OCI-LY1 (cell line): ENCODE results near the gene EIF2B4.

Experiments
- EZH2 ChIP-seq: fragments of 200-600 bp; sonication (generic), shearing (Covaris generic); IDR thresholded peaks from 2 replicates; pipeline ENCODE4 v1.8.0; 2017; ENCODE audit warnings: borderline replicate concordance, mixed run types, mild to moderate bottlenecking, antibody characterized with exemption, low read length, moderate library complexity, mixed read lengths
- TF ChIP-seq, protein P1 (sequence below): fragments of 200-600 bp; sonication (generic), shearing (Covaris generic); IDR thresholded peaks from 2 replicates; pipeline ENCODE4 v1.5.1; 2017; ENCODE audit warnings: mild to moderate bottlenecking, antibody characterized with exemption, low read length, moderate library complexity, mixed read lengths

- TF ChIP-seq, protein P1, sequence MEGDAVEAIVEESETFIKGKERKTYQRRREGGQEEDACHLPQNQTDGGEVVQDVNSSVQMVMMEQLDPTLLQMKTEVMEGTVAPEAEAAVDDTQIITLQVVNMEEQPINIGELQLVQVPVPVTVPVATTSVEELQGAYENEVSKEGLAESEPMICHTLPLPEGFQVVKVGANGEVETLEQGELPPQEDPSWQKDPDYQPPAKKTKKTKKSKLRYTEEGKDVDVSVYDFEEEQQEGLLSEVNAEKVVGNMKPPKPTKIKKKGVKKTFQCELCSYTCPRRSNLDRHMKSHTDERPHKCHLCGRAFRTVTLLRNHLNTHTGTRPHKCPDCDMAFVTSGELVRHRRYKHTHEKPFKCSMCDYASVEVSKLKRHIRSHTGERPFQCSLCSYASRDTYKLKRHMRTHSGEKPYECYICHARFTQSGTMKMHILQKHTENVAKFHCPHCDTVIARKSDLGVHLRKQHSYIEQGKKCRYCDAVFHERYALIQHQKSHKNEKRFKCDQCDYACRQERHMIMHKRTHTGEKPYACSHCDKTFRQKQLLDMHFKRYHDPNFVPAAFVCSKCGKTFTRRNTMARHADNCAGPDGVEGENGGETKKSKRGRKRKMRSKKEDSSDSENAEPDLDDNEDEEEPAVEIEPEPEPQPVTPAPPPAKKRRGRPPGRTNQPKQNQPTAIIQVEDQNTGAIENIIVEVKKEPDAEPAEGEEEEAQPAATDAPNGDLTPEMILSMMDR: no peak
- no peak for TF ChIP-seq EZH2
Measured at GRCh38 chr2:27336173-27336572, 34.0 kb downstream of the EIF2B4 start.
